HG02623 (cell line): ENCODE results near the gene NEAT1.
"Not testable (repeated sequence)": the region's sequence is repeated elsewhere in the genome, so short reads cannot be mapped to it uniquely, and the experiment has no call there.

ENCODE experiments used
- ATAC-seq: cut with Tn5 transposase; IDR thresholded peaks from one replicate; pipeline ENCODE4 v1.9.1; 2021; ENCODE audit warnings: moderate library complexity; ENCODE audit not compliant: unreplicated experiment

The NEAT1 gene

DNA sequence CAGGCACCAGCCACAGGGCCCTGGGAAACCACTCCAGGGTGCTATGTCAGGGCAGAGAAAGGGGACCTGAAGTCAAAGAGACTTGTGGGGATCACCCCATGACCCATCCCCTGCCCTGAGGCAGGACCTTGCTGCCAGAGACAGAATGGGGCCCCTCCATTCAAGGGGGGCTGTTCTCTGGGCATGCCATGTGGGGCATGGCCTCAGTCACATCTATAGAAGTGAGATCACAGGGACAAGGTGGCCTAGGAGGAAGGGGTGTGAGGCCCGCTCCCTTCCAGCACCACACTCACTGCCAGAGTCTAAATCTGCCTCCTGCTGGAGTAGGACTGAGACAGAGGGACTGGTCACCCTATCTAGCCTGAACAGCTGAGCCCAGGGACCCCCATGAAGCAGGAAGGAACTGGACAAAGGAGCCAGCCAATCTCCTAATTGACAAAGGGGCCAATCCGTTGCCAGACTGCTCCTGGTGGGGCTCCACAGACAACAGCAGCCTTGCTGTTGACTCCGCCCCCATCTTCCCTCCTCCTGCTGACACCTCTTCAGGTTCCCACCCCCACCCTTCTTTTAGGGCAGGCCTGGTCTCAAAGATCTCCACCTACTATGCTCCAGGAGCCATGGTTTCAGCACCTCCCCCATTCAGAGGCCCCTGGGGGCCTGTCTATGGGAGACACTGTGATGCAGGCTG lies 26.0 kb downstream of the NEAT1 start:
- ATAC-seq = no peak

DNA sequence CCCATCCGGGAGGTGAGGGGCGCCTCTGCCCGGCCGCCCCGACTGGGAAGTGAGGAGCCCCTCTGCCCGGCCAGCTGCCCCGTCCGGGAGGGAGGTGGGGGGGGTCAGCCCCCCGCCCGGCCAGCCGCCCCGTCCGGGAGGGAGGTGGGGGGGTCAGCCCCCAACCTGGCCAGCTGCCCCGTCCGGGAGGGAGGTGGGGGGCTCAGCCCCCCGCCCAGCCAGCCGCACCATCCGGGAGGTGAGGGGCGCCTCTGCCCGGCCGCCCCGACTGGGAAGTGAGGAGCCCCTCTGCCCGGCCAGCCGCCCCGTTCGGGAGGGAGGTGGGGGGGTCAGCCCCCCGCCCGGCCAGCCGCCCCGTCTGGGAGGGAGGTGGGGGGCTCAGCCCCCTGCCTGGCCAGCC lies 28.7 kb downstream of the NEAT1 start:
- not testable (repeated sequence) for ATAC-seq

DNA sequence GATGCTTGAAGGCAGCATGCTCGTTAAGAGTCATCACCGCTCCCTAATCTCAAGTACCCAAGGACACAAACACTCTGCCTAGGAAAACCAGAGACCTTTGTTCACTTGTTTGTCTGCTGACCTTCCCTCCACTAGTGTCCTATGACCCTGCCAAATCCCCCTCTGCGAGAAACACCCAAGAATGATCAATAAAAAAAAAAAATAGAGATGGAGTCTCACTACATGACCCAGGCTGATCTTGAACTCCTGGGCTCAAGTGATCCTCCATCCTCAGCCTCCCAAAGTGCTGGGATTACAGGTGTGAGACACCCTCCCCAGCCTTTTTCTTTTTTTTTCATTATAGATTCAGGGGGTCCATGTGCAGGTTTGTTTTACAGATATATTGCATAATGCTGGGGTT lies 29.7 kb downstream of the NEAT1 start:
- ATAC-seq = not testable (repeated sequence)

DNA sequence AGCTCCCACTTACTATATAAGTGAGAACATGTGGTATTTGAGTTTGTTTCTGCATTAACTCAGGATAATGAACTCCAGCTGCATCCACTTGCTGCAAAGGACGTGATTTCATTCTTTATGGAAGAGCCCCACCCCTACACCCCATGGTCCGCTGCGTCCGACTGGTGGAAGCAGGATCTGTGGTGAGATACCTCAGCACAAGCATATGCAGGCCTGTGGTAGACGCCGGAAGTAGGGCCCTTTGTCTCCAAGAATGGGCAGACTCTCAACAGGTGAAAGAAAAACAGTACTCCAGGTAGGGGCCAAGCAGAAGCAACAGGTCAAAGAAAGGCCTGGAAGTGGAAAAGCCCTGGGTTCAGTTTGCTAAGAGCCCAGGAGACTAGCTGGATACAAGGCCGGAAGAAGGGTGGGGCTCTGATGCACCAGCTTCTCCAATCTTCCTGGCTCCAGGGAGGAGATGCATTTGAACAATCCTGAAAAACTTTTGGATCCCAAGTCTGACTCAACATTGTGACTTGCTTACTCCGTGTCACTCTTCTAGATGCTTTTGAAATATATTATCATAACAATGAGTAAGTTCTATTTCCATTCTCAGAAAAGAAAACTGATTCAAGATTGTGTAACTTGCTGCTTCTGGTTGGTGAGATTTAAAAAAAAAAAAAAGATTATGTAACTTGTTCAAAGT lies 30.4 kb downstream of the NEAT1 start:
- no peak for ATAC-seq

DNA sequence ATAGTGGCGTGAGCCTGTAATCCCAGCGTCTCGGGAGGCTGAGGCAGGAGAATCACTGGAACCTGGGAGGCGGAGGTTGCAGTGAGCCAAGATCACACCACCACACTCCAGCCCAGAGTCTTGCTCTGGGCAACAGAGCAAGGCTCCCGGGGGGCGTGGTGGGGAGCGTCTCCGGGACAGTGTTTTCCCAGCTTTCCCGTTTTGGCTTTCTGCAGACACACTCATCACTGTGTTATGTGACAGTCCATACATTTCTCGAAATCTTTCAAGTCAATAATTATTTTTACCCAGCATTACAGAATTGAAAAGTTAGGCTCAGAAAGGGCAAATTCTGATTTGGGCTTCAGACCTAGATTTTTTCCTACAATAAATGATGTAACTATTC lies 31.7 kb downstream of the NEAT1 start:
- no peak for ATAC-seq

DNA sequence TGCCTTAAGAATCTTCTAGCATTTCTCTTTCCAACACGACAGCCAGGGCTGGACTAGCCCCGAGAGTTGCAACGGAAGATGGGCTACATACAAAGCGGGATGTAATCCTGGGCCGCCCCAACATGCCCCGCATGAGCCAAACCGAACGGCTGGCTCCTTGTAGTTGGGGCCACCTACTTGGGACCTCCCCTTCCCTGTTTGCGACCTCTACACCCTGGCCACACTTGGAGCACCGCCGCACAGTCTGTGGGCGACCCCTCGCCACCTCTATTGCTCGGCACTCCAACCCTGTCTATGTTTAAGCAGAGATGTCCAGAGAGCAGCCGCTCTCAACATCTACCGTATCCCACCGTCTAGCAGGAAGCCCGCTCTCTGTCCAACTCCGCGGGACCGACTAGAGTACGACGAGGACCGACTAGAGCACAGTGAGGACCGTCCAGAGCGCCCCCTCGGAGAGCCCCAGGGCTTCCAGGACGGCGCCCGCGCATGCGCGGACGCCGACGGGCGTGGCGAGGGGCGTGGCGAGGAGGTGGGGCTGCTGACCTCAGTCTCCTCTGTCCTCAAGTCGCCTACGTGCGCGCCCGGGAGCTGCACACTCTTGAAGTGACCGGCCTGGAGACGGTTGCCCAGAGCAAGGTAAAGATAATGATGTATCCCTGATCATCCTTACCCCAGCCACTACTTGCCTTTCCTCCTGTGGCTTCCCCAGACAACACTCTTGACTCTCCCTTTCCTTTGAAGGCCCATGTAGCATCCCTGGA lies 32.3 kb downstream of the NEAT1 start:
- ATAC-seq = peak; percentile 94

DNA sequence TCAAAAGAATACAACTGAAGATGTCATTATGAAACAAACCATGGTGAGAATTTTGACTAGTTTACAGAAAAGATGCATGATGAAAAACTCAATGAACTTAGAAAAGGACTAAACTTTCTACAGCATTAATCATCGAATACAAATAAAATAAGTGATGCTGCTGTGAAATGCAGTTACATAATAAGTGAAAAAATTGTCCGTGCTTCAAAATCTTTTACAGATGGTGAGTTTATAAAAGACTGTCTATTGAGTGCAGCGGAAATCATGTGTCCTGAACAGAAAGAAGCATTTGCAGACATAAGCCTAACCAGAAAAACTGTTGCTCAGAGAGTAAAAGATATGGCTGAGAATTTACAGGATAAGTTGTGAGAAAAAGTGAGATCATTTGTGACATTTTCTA lies 33.8 kb downstream of the NEAT1 start:
- ATAC-seq = no peak

DNA sequence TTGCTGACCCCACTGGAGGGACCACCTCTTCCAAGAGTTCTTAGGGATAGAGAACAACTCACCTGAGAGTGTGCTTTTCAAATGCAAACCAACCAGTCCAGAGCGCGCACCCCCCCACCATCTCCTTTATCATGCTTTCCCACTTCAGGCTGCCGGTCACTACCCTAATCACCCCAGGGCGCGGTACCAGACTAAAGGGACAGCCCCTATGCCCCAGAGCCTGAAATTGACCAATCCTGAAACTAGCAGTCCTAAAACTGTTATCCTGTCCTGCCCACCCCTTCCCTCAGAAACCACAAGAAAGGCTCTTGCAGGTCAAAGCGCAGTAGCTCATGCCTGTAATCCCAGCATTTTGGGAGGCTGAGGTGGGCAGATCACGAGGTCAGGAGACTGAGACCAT lies 37.0 kb downstream of the NEAT1 start:
- no peak for ATAC-seq

DNA sequence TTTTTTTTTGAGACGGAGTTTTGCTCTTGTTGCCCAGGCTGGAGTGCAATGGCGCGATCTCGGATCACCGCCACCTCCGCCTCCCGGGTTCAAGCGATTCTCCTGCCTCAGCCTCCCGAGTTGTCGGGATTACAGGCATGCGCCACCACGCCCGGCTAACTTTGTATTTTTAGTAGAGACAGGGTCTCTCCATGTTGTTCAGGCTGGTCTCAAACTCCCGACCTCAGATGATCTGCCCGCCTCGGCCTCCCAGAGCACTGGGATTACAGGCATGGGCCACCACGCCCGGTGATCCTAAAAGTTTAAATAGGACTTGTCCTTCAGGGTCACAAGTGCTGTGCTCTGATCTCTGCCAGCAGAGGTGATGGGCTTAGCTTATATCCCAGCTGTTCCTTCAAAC lies 42.9 kb downstream of the NEAT1 start:
- ATAC-seq = not testable (repeated sequence)

DNA sequence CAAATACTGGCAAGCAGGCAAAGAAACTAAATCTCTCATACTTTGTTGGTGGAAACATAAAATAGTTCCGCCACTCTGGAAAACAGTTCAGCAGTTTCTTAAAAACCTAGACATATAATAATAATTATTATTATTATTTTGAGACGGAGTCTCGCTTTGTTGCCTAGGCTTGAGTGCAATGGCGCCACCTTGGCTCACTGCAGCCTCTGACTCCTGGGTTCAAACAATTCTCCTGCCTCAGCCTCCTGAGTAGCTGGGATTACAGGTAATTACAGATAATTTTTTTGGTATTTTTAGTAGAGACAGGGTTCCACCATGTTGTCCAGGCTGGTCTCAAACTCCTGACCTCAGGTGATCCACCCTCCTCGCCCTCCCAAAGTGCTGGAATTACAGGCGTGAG lies 44.7 kb downstream of the NEAT1 start:
- ATAC-seq = not testable (repeated sequence)

DNA sequence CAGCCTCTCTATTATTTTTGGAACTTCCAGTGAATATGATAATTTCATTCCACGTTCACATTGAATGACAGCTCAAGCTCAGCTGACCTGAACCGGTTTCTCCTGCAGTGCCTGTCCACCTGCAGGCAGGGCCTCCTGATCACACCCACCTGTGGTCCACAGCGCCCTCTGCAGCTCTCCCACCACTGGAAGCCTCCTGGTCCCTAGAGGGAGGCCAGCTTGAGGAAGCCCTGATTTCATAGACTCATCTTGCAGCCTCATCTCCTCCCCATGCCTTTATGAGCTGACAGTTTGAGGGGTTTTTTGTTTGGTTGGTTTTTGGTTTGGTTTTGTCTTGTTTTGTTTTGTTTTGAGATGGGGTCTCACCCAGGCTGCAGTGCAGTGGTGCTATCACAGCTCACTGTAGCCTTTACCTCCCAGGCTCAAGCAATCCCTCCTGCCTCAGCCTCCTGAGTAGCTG lies 46.3 kb downstream of the NEAT1 start:
- ATAC-seq = no peak

DNA sequence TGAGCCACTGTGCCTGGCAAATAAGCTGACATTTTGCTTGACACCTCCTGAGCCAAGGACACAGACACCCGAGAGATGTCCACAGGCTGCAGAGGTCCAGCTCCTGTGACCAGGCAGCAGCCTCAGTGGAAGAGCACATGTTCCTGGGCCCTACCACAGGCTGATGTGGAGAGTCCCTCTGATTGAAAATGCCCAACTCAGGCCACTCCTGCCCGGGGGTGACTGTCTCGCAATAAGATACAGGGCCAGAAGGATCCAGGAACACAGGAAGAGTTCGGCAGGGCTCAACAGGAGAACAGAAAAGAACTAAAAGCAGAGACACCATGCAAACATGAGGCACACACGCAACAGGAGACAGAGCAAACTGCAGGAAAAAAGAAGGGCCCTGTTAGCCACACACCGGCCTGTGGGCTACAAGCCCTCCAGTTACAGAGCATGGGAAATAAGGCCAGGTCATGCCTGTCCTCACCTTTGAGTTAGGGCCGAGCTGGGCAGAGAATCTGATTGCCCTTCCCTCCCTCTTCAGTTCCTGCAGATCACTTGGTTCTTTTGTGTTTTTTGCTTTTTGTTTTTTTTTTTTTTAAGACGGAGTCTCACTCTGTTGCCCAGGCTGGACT lies 47.9 kb downstream of the NEAT1 start:
- ATAC-seq = no peak

DNA sequence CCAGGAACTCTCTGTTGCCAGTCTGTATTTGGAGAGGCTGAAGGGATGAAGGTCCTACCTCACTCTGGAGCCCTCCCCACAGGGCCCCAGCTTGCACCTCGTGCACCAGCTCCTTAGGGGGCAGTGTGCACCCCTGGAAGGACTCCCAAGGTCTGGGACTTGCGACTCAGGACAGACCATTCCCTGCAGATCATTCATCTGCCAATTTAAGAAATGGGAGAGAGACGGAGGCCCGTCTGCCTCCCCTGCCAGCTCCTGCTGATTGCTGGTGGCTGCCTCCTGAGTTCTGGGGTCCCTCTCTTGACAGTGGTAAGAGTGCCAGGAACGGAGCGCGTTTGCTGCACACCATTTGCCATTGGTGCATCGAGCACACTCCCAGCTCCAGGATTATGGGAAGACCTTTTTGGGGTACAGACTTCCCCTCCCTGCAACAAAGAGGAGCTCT lies 48.9 kb downstream of the NEAT1 start:
- no peak for ATAC-seq

DNA sequence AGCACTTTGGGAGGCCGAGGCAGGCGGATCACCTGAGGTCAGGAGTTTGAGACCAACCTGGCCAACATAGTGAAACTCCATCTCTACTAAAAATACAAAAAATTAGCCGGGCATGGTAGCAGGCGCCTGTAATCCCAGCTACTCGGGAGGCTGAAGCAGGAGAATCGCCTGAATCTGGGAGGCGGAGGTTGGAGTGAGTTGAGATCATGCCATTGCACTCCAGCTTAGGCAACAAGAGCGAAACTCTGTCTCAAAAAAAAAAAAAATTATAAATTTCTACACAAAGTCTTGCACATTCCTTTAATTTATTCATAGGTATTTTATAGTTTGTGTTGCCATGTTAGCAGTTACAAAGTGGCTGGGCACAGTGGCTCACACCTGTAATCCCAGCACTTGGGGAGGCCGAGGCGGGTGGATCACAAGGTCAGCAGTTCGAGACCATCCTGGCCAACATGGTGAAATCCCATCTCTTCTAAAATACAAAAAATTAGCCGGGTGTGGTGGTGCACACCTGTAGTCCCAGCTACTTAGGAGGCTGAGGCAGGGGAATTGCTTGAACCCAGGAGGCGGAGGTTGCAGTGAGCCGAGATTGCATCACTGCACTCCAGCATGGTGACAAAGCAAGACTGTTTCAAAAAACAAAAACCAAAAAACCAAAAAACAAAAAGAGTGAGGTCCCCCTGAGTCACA lies 50.1 kb downstream of the NEAT1 start:
- ATAC-seq = not testable (repeated sequence)

DNA sequence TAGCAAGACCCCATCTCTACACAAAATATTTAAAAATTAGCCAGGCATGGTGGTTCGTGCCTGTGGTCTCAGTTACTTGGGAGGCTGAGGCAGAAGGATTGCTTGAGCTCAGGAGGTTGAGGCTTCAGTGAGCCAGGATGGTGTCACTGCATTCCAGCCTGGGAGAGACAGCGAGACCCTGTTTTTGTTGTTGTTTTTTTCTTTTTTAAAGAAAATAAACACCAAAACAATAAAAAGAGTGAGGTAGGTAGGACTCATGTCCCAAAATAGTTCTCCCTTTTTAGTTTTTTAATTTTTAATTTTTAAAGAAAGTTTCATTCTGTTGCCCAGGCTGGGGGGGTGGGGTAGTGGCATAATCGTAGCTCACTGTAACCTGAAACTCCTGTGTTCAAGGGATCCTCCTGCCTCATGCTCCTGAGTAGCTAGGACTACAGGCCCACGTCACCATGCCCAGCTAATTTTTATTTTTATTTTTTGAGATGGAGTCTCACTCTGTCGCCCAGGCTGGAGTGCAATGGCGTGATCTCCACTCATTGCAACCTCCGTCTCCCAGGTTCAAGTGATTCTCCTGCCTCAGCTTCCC lies 50.8 kb downstream of the NEAT1 start:
- ATAC-seq = no peak

DNA sequence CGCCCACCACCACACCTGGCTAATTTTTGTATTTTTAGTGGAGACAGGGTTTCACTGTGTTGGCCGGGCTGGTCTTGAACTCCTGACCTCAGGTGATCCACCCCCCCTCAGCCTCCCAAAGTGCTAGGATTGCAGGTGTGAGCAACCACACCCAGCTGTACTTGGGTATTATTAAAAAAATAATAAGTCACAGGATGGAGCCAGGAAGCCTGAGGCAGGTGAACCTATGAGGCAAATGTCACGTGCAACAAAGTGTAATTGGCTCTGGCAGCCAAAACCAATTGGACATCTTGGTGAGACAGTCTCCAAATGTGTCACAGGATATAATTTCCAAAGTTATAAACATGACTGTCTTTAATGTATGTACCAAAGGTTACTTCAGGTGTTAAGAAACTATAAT lies 52.3 kb downstream of the NEAT1 start:
- no peak for ATAC-seq

DNA sequence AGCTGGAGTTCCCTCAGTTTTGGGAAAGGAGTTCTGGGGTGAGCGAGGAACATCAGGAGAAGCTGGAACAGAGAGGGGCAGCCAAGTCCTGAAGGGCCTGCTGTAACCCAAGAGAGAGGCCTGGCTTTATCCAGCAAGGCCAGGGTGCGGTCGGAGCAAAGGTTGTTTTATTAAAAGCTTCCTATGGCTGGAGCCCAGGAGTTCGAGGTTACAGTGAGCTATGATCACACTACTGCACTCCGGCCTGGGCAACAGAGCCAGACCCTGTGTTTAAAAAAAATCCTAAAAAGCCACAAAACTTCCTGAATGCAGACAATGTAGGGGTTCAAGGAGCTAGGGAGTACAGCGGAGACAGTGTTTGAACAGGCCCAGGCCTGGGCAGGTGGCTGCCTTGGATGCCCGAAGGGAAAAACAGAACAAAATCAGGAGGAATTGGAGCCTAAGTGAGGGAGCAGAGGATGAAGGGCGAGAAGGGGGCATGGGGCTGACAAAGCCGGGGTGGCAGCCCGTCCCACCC lies 54.1 kb downstream of the NEAT1 start:
- ATAC-seq = no peak

DNA sequence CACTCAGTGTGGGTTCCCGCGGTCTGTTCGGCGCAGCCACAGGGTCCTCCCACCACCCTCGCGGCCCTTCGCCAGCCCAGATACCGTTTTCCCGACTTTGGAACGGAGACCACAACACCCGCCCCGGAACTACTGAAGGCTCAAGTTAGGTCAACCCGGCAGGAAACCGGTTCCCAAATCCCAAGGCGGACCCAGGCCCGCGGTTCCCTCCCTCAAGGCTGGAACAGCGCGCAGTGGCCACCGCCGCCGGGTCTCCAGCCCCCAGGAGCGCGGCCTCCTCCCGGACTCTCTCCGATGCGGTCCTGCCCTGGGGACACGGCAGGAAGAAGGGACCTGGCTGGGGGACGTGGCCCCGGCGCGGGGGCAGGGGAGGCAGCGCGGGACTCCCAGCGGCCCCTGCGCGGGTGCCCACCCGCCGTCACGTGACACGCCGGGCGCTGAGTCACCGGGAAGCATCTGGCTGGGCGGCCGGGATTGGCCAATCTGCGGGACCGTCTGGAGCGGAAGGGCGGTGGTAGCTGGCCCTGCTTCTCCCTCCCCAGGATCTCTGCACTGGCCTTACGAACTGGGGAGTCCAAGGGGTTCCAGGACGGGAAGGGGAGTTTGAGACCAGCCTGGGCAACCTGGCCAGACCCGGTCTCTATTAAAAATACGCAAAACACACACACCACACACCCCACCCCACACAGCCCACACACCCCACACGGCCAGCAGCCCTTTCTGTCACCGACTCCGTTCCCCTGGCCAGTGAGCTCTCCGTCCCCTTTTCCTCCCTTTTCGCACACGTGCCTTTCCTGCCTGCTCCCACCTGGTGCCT lies 54.8 kb downstream of the NEAT1 start:
- ATAC-seq = peak; percentile 81

DNA sequence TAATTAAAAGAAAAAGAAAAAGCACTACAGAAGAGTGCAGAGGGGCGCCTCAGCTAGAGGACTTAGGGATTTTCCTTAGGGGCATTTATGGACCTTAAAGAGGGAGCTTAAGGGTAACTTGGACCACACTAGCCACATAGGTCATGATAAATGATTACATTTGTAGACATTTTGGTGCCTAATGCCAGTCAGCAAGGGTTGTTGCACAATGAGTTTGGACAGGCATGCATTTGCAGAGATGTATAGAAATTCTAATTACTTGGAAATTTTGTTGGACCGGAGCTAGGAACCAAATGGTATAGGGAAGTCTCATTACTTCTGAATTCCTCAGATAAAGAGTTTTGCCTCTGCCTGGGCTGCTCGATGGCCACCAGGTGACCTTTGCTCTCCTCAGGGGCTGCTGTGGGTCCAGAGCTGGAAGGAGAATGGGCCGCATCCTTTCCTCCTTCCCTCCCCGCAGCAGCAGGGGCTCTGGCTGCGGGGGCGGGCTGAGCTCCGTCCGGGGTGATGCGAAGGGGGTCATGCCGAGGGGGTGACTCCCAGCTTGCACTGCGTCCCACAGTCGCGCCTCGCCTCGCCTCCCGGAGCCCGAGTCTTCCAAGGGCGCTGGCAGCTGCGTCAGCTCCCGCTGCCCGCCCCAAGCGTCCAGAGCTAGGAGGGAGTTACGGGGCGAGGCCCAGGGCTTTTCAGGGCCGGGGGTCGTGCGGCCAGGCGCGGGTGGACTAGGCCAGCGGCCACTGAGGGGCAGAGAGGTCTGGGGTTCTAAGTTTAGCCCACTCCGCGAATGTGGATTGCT lies 56.0 kb downstream of the NEAT1 start:
- no peak for ATAC-seq
